SU-DHL-6 (cell line): ENCODE results near the gene PDZD4.

Experiments
- H2AFZ ChIP-seq: fragments of 200-600 bp; sonication (generic); 2 replicates; pipeline ENCODE4 v1.6.1; 2014; ENCODE audit warnings: low read depth, mild to moderate bottlenecking, moderate library complexity, mixed read lengths, antibody characterized with exemption, low read length; ENCODE audit not compliant: severe bottlenecking
- H3F3A ChIP-seq: fragments of 200-600 bp; shearing (Covaris generic); 2 replicates; pipeline ENCODE4 v1.6.0; 2016; ENCODE audit warnings: antibody characterized with exemption, mild to moderate bottlenecking; ENCODE audit not compliant: insufficient read depth
- H3K27ac ChIP-seq: fragments of 200-600 bp; sonication (generic); 2 replicates; pipeline ENCODE4 v1.5.1; 2016; ENCODE audit warnings: low read depth, mild to moderate bottlenecking, low read length, moderate library complexity, mixed read lengths
- H3K27me3 ChIP-seq: fragments of 200-600 bp; sonication (generic), shearing (Covaris generic); 2 replicates; pipeline ENCODE4 v1.6.0; 2014; ENCODE audit warnings: mild to moderate bottlenecking, low read length
- H3K36me3 ChIP-seq: fragments of 200-600 bp; sonication (generic); 2 replicates; pipeline ENCODE4 v1.6.1; 2014; ENCODE audit warnings: mild to moderate bottlenecking, low read length, mixed read lengths
- H3K4me2 ChIP-seq: fragments of 300-600, 200-600 bp; shearing (Covaris generic), sonication (generic); 2 replicates; pipeline ENCODE4 v1.6.0; 2014; ENCODE audit warnings: low read length, low read depth, mild to moderate bottlenecking; ENCODE audit not compliant: poor library complexity, severe bottlenecking
- H3K4me3 ChIP-seq: fragments of 200-600 bp; sonication (generic); 2 replicates; pipeline ENCODE4 v1.5.1; 2014; ENCODE audit warnings: antibody characterized with exemption, low read length, mild to moderate bottlenecking, mixed read lengths; ENCODE audit not compliant: insufficient read depth, poor library complexity, severe bottlenecking
- H3K79me2 ChIP-seq: fragments of 200-600 bp; sonication (generic); 2 replicates; pipeline ENCODE4 v1.6.1; 2014; ENCODE audit warnings: mild to moderate bottlenecking, low read length, moderate library complexity; ENCODE audit not compliant: insufficient read depth
- H3K9ac ChIP-seq: fragments of 200-600 bp; sonication (generic); 2 replicates; pipeline ENCODE4 v1.7.0; 2014; ENCODE audit warnings: mild to moderate bottlenecking, low read length
- H3K9me2 ChIP-seq: fragments of 200-600 bp; sonication (generic); replicated peaks from 2 replicates; pipeline ENCODE4 v1.6.1; 2014; ENCODE audit warnings: low read length; ENCODE audit not compliant: insufficient read depth
- H3K9me3 ChIP-seq: fragments of 200-600 bp; sonication (generic); 2 replicates; pipeline ENCODE4 v1.6.1; 2014; ENCODE audit warnings: low read length, mixed read lengths; ENCODE audit not compliant: insufficient read depth
- H4K20me1 ChIP-seq: fragments of 200-600 bp; sonication (generic); 2 replicates; pipeline ENCODE4 v1.6.1; 2014; ENCODE audit warnings: low read depth, mild to moderate bottlenecking, antibody characterized with exemption, low read length, moderate library complexity, mixed read lengths
- CTCF ChIP-seq: fragments of 200-600 bp; sonication (generic); IDR thresholded peaks from one replicate; pipeline ENCODE4 v1.5.1; 2017; ENCODE audit warnings: antibody characterized with exemption, mild to moderate bottlenecking, low read length, moderate library complexity; ENCODE audit not compliant: insufficient read depth, poor library complexity, severe bottlenecking
- EZH2phosphoT487 ChIP-seq: fragments of 200-600 bp; sonication (generic), shearing (Covaris generic); conservative IDR thresholded peaks from 2 replicates; pipeline ENCODE4 v1.6.1; 2018; ENCODE audit warnings: mild to moderate bottlenecking, antibody characterized with exemption, low read length, moderate library complexity, mixed read lengths

PDZD4 gene

DNA sequence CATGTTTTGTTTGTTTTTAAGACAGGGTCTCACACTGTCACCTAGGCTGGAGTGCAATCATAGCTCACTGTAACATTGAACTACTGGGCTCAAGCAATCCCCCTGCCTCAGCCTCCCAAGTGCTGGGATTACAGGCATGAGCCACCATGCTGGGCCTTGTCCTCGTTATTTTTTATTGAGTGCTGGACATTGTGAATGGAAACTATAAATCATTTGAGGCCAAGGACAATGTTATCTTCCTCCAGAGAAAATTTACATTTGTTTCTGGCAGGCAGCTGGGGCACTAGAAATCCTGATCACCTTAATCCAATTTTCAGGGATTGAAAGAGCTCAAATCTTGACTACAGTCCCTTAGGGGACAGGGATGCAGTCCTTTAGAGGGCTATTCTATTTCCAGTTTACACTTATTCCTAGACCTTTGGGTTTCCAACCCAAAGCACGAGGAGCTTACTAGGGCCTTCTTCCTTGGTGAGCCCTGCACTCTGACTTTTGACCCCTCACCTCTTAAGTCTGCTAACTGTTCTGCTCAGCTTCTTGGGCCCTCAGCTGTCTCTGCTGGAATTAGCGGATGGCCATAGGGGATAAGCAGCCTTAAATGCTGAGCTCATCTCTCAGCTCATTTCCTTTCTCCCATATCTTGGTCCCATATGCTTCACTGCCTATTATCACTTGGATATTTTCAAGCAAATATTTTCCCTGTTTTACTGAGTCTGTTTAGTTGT lies 23.0 kb upstream of the PDZD4 start:
- H3K27me3 ChIP-seq: no peaks in the 10 kb centered on the region
- TF ChIP-seq CTCF: no peak
- TF ChIP-seq EZH2phosphoT487: no peak
- no peaks in the 10 kb centered on the region for H4K20me1 ChIP-seq
- H3K4me2 ChIP-seq: no peak overlapping the region
- H3K4me3 ChIP-seq: no peak overlapping the region
- H3K9me3 ChIP-seq: no peaks in the 10 kb centered on the region
- H3K27ac ChIP-seq: no peak overlapping the region
- no peaks in the 10 kb centered on the region for H3K36me3 ChIP-seq
- H3K9ac ChIP-seq: no peak overlapping the region
- H3F3A ChIP-seq: no peaks in the 10 kb centered on the region
- H3K79me2 ChIP-seq: no peaks in the 10 kb centered on the region
- H2AFZ ChIP-seq: no peak overlapping the region
- H3K9me2 ChIP-seq: no peaks in the 10 kb centered on the region

GRCh38 chrX:153851981-153852380 lies 21.6 kb upstream of the PDZD4 start:
- no peak overlapping the region for H2AFZ ChIP-seq
- no peaks in the 10 kb centered on the region for H4K20me1 ChIP-seq
- TF ChIP-seq CTCF (no peak), EZH2phosphoT487 (no peak)
- H3K27me3 ChIP-seq: no peaks in the 10 kb centered on the region
- H3F3A ChIP-seq: no peaks in the 10 kb centered on the region
- no peaks in the 10 kb centered on the region for H3K9me3 ChIP-seq
- no peaks in the 10 kb centered on the region for H3K9me2 ChIP-seq
- H3K4me2 ChIP-seq: no peak overlapping the region
- no peak overlapping the region for H3K4me3 ChIP-seq
- no peaks in the 10 kb centered on the region for H3K36me3 ChIP-seq
- H3K27ac ChIP-seq: no peak overlapping the region
- no peaks in the 10 kb centered on the region for H3K79me2 ChIP-seq
- no peak overlapping the region for H3K9ac ChIP-seq

DNA sequence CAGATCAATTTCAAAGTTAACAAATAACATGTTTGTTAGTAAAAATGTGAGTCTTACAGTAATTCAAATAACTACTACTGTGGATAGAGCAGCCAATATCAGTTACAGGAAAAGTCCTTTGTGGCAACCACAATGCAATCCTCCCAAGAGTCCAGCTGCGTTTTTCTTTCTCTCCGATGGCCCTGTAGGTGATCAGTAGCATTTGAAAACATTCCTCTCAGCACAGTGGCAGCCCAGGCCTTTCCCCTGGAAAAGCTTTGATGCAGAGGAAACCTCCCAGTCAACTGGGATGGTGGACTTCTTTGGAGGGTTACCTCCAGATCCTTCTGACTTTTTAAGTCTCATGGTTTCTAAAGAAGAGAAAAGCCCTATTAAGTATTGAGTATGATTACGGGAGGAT lies 18.0 kb upstream of the PDZD4 start:
- H3K9me2 ChIP-seq: no peaks in the 10 kb centered on the region
- no peaks in the 10 kb centered on the region for H3K36me3 ChIP-seq
- H3K9me3 ChIP-seq: no peaks in the 10 kb centered on the region
- no peak overlapping the region for H2AFZ ChIP-seq
- TF ChIP-seq CTCF (no peak), EZH2phosphoT487 (no peak)
- no peaks in the 10 kb centered on the region for H3F3A ChIP-seq
- H3K79me2 ChIP-seq: no peaks in the 10 kb centered on the region
- H3K9ac ChIP-seq: no peak overlapping the region
- H3K27me3 ChIP-seq: no peaks in the 10 kb centered on the region
- no peak overlapping the region for H3K4me2 ChIP-seq
- H3K27ac ChIP-seq: no peak overlapping the region
- no peaks in the 10 kb centered on the region for H4K20me1 ChIP-seq
- H3K4me3 ChIP-seq: no peak overlapping the region
